ENCODE measurements around the gene DLGAP1.

Gene DLGAP1

DNA sequence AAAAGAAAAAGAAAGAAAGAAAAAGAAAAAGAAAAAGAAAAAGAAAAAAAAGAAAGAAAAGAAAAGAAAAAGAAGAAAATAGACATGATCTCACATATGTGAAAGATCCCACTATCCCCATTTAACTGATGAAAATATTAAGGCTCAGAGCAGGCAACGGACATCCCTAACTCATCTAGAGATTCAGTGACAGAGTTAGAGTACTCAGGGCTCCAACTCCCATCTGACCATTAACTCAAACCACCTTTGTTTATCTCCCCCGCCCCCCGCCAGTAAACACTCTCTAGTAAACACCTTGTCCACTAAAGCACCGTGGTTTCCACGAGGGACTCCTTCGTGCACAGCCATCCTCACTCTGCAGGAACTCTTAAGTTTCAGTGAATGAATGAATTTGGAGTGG, 862.2 kb downstream of the DLGAP1 start:
- Histone ChIP-seq H3K4me3 (ENCODE audit: insufficient read depth, low read length, poor library complexity, severe bottlenecking) (no peak overlapping the region), H3K36me3 (ENCODE audit: low read length) (no peaks in the 10 kb centered on the region), H2AFZ (ENCODE audit: low read depth, low read length, severe bottlenecking) (peak overlapping the region; percentile 98), H3K27me3 (ENCODE audit: low read length) (no peaks in the 10 kb centered on the region), H4K20me1 (ENCODE audit: low read depth, low read length) (no peaks in the 10 kb centered on the region), H3K9me3 (ENCODE audit: insufficient read depth, low read length) (no peaks in the 10 kb centered on the region), H3K79me2 (ENCODE audit: insufficient read depth, low read length) (no peaks in the 10 kb centered on the region), H3K9me2 (replicated peaks; ENCODE audit: insufficient read depth, low read length) (no peaks in the 10 kb centered on the region), H3K4me2 (ENCODE audit: low read depth, low read length, poor library complexity, severe bottlenecking) (peak overlapping the region; percentile 80), H3F3A (ENCODE audit: insufficient read depth) (peaks cover 4% of the 10 kb centered on the region; the same call in 1 of the 2 replicates), H3K9ac (ENCODE audit: low read length) (0 out of 2 replicates have a peak overlapping the region, but pooled peaks have one; percentile 42), H3K27ac (ENCODE audit: low read depth, low read length) (no peak overlapping the region)
- TF ChIP-seq EZH2phosphoT487 (conservative IDR thresholded peaks at IDR 0.05; ENCODE audit: low read length): no peak
- TF ChIP-seq, protein P1, sequence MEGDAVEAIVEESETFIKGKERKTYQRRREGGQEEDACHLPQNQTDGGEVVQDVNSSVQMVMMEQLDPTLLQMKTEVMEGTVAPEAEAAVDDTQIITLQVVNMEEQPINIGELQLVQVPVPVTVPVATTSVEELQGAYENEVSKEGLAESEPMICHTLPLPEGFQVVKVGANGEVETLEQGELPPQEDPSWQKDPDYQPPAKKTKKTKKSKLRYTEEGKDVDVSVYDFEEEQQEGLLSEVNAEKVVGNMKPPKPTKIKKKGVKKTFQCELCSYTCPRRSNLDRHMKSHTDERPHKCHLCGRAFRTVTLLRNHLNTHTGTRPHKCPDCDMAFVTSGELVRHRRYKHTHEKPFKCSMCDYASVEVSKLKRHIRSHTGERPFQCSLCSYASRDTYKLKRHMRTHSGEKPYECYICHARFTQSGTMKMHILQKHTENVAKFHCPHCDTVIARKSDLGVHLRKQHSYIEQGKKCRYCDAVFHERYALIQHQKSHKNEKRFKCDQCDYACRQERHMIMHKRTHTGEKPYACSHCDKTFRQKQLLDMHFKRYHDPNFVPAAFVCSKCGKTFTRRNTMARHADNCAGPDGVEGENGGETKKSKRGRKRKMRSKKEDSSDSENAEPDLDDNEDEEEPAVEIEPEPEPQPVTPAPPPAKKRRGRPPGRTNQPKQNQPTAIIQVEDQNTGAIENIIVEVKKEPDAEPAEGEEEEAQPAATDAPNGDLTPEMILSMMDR (IDR thresholded peaks at IDR 0.05; ENCODE audit: insufficient read depth, low read length, poor library complexity, severe bottlenecking): no peak

DNA sequence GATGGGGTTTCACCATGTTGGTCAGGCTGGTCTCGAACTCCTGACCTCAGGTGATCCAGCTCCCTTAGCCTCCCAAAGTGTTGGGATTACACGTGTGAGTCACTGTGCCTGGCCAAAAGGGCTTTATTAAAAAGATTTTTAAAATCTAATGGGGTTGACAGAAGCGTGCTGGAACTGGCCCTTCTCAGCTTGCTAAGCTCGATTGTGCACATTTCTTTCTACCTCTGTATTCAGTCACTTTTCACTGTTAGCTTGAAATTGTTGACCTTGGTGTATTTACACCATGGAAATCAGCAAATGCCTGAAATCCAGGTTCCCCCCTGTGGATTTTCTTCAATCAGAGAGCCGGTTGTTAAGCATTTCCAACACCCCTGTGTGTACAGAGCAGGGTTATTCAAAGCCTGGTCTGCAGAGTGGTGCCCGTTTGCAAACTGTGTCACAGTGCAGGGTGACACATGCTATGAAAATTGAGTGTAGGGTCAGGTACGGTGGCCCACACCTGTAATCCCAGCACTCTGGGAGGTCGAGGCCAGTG, 864.9 kb downstream of the DLGAP1 start:
- H3K9ac ChIP-seq (ENCODE audit: low read length): no peak overlapping the region
- H4K20me1 ChIP-seq (ENCODE audit: low read depth, low read length): no peaks in the 10 kb centered on the region
- H3K36me3 ChIP-seq (ENCODE audit: low read length): no peaks in the 10 kb centered on the region
- no peak overlapping the region for H3K27ac ChIP-seq (ENCODE audit: low read depth, low read length)
- H3K9me3 ChIP-seq (ENCODE audit: insufficient read depth, low read length): no peaks in the 10 kb centered on the region
- H3K4me2 ChIP-seq (ENCODE audit: low read depth, low read length, poor library complexity, severe bottlenecking): no peak overlapping the region
- H2AFZ ChIP-seq (ENCODE audit: low read depth, low read length, severe bottlenecking): no peak overlapping the region
- H3F3A ChIP-seq (ENCODE audit: insufficient read depth): peaks cover 4% of the 10 kb centered on the region; the same call in 1 of the 2 replicates
- no peak overlapping the region for H3K4me3 ChIP-seq (ENCODE audit: insufficient read depth, low read length, poor library complexity, severe bottlenecking)
- no peaks in the 10 kb centered on the region for H3K27me3 ChIP-seq (ENCODE audit: low read length)
- no peaks in the 10 kb centered on the region for H3K9me2 ChIP-seq (replicated peaks; ENCODE audit: insufficient read depth, low read length)
- no peak for TF ChIP-seq EZH2phosphoT487 (conservative IDR thresholded peaks at IDR 0.05; ENCODE audit: low read length)
- TF ChIP-seq, protein P1 (IDR thresholded peaks at IDR 0.05; ENCODE audit: insufficient read depth, low read length, poor library complexity, severe bottlenecking): no peak
- H3K79me2 ChIP-seq (ENCODE audit: insufficient read depth, low read length): no peaks in the 10 kb centered on the region

DNA sequence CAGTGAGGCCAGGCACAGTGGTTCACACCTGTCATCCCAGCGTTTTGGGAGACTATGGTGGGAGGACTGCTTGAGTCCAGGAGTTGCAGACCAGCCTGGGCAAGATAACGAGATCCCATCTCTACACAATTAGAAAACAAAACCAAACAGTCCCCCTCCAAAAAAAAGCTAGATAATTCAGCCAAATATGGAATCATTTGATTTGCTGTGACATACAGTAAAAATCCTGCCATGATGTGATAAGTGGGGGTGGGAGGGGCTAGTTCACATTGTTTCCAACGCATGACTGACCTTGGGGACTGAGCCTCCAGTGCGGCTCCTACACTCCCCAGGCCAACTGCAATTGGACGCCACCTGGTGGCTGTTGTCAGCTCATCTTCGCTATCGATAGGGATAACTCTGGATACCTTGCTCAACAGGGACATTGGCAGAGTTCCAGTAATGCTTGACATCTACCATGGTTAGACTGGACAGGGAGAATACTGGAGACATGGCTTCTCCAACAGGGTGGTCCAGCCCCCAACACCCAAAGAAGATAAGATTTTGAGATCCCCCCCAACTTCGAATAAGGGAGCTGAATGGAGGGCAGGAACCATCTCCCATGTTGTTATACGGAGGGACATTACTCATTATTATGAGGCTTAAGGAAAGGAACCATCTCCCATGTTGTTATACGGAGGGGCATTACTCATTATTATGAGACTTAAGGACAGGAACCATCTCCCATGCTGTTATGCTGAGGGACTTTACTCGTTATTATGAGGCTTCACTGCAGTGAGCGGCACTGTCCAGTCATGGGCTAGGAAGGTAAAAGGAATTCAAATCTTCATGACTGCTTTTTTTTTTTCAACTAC, 869.2 kb downstream of the DLGAP1 start:
- no peak overlapping the region for H3K4me2 ChIP-seq (ENCODE audit: low read depth, low read length, poor library complexity, severe bottlenecking)
- H3K4me3 ChIP-seq (ENCODE audit: insufficient read depth, low read length, poor library complexity, severe bottlenecking): no peak overlapping the region
- no peak overlapping the region for H3K27ac ChIP-seq (ENCODE audit: low read depth, low read length)

More for the DNA sequence above, 869.2 kb downstream of the DLGAP1 start:
- no peak for TF ChIP-seq EZH2phosphoT487 (conservative IDR thresholded peaks at IDR 0.05; ENCODE audit: low read length)
- TF ChIP-seq, protein P1 (IDR thresholded peaks at IDR 0.05; ENCODE audit: insufficient read depth, low read length, poor library complexity, severe bottlenecking): peak; percentile 77
- Histone ChIP-seq H3K9me2 (replicated peaks; ENCODE audit: insufficient read depth, low read length) (no peaks in the 10 kb centered on the region), H2AFZ (ENCODE audit: low read depth, low read length, severe bottlenecking) (no peak overlapping the region), H3K79me2 (ENCODE audit: insufficient read depth, low read length) (no peaks in the 10 kb centered on the region), H3K27me3 (ENCODE audit: low read length) (no peaks in the 10 kb centered on the region), H4K20me1 (ENCODE audit: low read depth, low read length) (no peaks in the 10 kb centered on the region), H3K9me3 (ENCODE audit: insufficient read depth, low read length) (no peaks in the 10 kb centered on the region), H3K9ac (ENCODE audit: low read length) (no peak overlapping the region), H3F3A (ENCODE audit: insufficient read depth) (no peaks in the 10 kb centered on the region), H3K36me3 (ENCODE audit: low read length) (no peaks in the 10 kb centered on the region)
